G401 (cell line): ENCODE measurements around the gene LAPTM5. TPM values are rescaled to one million over a fixed set of nuclear protein-coding genes. Genes with fewer than 3 reads are reported as not detected.

Source experiments
- DNase-seq: peaks from one replicate; pipeline ENCODE4 v3.0.0-alpha.2; 2015; ENCODE audit warnings: low spot score
- in situ Hi-C: cut with HindIII; loops from 2 replicates; pipeline ENCODE4 v1.10.0; 2016; ENCODE audit warnings: low sequenced_read_pairs, mixed read lengths
- total RNA-seq: library from RNA; depleted of rRNA; stranded (reverse); fragments of >200 nt; shearing (Covaris generic); gene quantifications from 2 replicates; pipeline ENCODE4 v1.2.3, GENCODE V29; 2014

LAPTM5 gene
- total RNA-seq, 1 experiment from 2014 or later = not detected

GRCh38 chr1:30748699-30749401, 8.7 kb downstream of the LAPTM5 start:
- DNase-seq = no peak
- in situ Hi-C loops = no loop called here

- DNase-seq = no peak
- in situ Hi-C loops = no loop called here
These were observed 9.4 kb downstream of the LAPTM5 start for GRCh38 chr1:30748098-30748698.

- in situ Hi-C loops = no loop called here
- no peak for DNase-seq
These were observed 10.3 kb downstream of the LAPTM5 start for GRCh38 chr1:30747033-30748008.

GRCh38 chr1:30746212-30747032, 11.2 kb downstream of the LAPTM5 start:
- in situ Hi-C loops = no loop called here

DNA sequence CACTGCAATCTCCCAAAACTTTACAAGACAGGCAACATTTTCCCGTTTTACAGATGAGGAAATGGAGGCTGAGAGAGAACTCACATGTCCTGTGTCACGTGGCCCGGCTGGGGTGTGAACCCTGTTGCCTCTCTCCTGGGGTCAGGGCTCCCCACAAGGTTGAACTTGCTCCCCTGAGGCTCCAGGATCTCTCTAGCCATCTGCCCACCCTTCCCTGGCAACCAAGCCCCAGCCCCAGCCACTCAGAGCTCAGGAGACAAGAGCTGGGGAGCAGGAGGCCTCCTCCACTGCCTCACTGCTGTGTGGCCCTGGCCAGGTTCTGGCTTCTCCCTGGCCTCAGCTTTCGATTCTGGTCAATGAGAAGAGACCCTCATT, 11.8 kb downstream of the LAPTM5 start:
- no peak for DNase-seq
- in situ Hi-C loops = no loop called here

More at GRCh38 chr1:30746212-30747032, 11.2 kb downstream of the LAPTM5 start:
- no peak for DNase-seq

DNA sequence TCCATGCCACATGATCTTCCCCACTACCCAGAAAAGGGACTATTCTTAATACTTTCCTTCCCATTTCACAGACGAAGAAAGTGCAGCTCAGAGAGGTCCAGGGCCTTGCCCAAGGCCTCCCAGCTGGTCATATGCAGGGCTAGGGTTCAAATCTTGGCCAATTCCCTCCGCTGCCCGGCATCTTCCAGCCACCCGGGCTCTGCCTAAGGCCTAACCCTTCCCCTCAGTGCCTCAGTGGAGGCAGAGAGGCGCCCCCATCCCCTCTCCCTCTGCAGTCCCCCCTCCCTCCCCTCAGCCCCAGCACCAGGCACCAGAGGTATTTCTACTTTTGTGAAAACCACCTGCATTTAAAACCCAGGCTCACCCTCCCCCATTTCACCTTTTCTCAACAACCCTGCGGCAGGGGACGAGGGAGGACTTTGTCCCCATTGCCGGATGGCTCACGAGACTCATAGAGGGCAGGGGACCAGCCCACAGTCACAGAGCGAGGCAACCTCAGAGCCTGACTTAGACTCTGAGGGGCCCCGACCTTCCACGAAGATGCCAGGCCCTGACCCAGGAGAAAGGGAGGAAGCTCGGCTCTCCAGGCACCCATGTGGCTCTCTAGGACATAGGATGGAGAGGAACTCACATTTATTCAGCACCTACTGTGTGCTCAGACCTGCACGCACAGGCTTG, 12.3 kb downstream of the LAPTM5 start:
- in situ Hi-C loops = no loop called here
- DNase-seq = no peak

- DNase-seq = no peak
- in situ Hi-C loops = loop anchor here (5.0 kb wide), 1 partner anchor 93 kb away; no protein-coding TSS in a partner anchor
These were observed 13.4 kb downstream of the LAPTM5 start for GRCh38 chr1:30744060-30744756.

- in situ Hi-C loops = loop anchor here (5.0 kb wide), 1 partner anchor 94 kb away; no protein-coding TSS in a partner anchor
- DNase-seq = no peak
These were observed 14.0 kb downstream of the LAPTM5 start for GRCh38 chr1:30743584-30744059.

GRCh38 chr1:30742963-30743559, 14.5 kb downstream of the LAPTM5 start:
- in situ Hi-C loops = loop anchor here (5.0 kb wide), 1 partner anchor 94 kb away; no protein-coding TSS in a partner anchor
- DNase-seq = no peak

DNA sequence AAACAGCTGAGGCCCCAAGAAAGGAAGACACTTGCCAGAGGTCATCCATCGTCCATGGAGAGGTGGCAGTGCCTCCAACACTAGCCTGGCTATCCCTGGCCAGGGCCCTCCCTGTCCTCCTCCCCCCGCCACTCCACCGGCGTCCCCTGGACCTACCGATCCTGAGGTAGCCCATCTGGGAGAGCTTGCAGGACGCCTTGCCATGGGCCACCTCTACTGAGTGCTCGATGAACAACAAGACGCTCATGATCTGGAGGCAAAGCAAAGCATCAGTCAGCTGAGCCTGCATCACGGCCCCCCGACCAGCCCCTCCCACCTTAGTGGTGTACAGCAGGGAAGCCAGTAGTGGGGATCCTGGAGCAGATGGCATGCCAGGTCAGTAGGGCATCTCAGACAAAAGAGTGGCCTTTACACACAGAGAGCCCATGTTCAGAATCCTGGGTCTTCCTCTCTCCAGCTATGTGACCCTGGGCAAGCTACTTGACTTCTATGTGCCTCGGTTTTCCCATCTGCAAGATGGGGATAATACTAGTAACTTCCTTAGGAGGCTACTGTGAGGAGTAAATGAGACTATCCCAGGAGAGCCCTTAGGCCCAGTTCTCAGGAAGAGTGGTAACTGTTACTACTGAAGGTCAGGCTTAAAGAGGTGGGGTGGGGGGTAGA, 15.1 kb downstream of the LAPTM5 start:
- DNase-seq = no peak
- in situ Hi-C loops = loop anchor here (5.0 kb wide), 1 partner anchor 95 kb away; no protein-coding TSS in a partner anchor

DNA sequence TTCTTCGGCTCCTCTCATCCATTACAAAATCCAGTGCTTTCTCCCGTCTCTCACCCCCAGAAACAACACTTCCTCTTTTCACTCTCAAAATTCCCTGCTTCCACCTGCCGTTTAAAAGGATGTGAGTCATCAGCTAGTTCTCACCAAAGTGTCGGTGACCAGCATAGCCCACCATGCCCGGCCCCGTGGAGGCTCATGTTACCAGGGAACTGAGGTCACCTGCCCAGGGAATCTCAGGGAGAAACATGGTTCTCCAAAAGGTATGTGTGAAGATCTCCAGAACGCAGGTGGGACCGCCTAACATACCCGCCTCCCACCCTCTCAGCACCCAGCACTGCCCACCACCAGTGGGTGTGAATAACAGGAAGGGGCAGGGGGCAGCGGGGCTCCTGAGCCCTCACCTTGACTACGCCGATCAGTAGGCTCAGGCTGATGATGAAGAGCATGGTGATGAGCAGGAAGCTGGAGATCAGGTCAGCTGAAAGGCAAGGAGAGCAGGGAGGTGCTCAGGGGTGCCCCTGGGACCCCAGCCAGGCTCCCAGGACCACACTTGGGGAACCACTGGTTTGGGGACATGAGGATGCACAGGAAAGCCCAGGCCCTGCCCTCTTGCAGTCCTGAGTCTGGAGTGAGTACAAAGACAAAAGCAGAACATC, 16.2 kb downstream of the LAPTM5 start:
- in situ Hi-C loops = loop anchor here (5.0 kb wide), 1 partner anchor 96 kb away; no protein-coding TSS in a partner anchor
- no peak for DNase-seq

DNA sequence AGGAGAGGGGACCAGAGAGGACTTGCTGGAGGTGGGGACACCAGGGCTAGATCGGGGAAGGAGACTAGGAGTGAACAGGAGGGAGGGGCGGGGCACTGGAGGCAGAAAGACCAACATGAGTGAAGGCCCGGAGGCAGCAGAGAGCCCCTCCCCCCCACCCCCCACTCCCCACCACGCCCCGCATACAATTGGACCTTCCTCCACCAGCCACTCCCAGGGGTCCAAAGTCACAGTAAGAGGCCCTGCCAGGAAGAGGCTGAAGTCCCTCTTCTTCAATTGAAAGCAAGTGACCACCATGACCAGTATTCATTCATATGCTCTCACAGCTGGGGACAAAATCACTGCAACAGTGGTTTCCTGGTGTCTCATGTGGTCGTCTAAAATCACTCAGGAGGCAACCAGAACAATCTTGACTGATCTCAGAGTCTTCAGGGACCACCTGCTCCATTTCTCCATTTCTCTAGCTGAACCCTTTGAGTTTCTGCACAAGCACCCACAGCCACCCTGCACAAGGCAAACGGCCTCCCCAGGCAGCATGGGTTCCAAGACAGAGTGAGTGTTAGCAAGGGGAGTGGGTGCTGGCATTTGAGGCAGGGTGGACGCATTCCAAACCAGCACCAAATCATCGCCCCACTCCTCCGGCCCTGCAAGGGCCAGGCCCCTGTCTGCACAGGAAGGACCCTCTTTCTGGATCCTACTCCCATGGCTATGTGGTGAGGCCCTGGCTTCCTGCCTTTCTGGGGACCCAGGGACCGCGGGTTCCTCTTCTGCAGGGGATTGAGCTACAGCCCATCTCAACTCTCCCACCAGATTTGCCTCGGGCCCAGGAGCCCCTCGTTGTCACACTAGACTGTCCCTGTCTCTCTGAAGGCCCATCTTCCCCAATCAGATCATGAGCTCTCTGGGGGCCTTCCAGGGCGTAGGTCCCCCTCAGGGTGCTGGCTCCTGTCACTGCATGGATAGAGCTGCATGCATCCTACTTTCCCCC, 17.0 kb downstream of the LAPTM5 start:
- in situ Hi-C loops = loop anchor here (5.0 kb wide), 1 partner anchor 97 kb away; no protein-coding TSS in a partner anchor

DNA sequence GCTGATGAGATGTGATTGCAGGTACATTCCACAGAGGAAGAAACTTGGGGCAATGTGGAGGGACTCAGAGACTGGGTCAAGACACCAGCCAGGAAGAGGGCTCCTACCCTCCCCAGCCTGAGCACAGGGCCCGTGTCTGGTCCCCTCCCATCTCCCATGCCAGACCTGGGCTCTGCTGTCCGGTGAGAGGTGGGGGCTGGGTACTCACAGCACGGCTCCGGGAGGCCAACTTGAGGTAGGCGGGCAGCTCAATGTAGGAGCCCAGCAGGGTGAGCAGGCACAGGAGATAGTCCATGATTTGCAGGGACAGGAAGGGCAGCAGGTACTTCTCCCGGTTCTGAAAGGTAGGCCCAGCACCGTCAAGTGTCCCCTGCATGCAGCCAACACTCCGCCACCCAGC, 18.0 kb downstream of the LAPTM5 start:
- no peak for DNase-seq
- in situ Hi-C loops = no loop called here

More for the DNA sequence above, 17.0 kb downstream of the LAPTM5 start:
- DNase-seq = no peak

DNA sequence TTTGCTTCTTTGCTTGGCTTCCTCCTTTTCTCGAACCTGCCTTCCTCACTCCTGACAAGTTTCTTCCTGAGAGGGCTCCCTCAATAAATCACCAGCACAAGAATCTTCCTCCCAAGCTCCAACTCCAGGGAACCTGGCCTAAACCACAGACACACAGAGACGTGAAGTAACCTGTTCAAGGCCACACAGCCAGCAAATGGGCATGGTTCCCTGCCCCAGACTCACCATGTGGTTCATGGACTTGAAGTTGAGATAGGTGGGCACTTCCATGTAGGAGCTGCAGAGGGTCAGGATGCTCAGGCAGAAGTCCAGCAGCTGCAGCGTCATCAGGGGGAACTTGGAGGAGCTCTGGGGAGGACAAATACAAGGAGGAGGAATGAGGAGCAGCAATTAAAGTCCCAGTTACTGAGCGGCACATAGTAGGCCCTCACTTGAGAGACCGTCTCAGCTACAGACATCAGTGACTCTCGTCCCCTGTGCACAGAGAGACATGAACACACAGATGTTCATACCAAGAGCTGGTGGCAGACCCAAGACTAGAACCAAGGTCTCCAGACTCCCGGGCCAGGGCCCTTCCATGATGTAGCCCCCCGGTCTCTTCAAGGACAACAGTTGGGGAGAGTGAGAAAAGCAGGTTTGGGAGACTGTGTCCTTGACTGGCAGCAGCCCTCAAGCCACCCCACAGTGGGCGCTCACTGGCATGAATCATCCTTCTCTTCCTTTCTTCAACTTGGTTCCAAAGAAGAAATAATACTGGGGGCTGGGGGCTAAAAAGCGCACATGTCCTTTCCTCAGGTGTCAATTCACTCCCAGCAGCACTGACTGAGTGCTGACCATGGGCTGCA, 18.6 kb downstream of the LAPTM5 start:
- no peak for DNase-seq

More for the DNA sequence above, 18.6 kb downstream of the LAPTM5 start:
- in situ Hi-C loops = no loop called here
